CD4-positive, alpha-beta T cell (primary cell): Measurements from ENCODE around the gene DLGAP5. TPM values are rescaled to one million over a fixed set of nuclear protein-coding genes. Genes with fewer than 3 reads are reported as not detected.

ENCODE experiments used
- ATAC-seq: fragments of 200-7000 bp; cut with Tn5 transposase; one replicate; pipeline ENCODE4 v1.10.0; 2022; ENCODE audit warnings: mild to moderate bottlenecking; ENCODE audit not compliant: poor library complexity
- CTCF ChIA-PET: fragments of 350-600 bp; sonication (Branson Sonifier 250); formaldehyde crosslinking; loops from one replicate; lab custom pipeline; 2021; ENCODE audit warnings: antibody characterized with exemption, inconsistent platforms; lab: Charles Lee
- POLR2A ChIA-PET: fragments of 350-600 bp; sonication (Branson Sonifier 250); formaldehyde crosslinking; loops from one replicate; lab custom pipeline; 2021; ENCODE audit warnings: antibody characterized with exemption, inconsistent platforms; lab: Charles Lee
- DNase-seq, 14 experiments: peaks; one replicate each; pipeline ENCODE4 v3.0.0-alpha.2; 2013 to 2020; ENCODE audit warnings: mixed read lengths in 2 of 14
- H3K27ac ChIP-seq, 2 donors: one replicate each; pipeline versions ENCODE4 v1.5.1 to v1.7.0; 2013; ENCODE audit warnings: low read length in 2 of 2, low read depth in 1 of 2, mild to moderate bottlenecking in 1 of 2
- H3K27me3 ChIP-seq, 2 experiments: 1 replicate in 1 of 2; 2 replicates in 1 of 2; pipeline versions ENCODE4 v1.6.1 to v1.7.0; 2013; ENCODE audit warnings: low read length in 2 of 2, control low read depth in 1 of 2, mild to moderate bottlenecking in 1 of 2, moderate library complexity in 1 of 2; ENCODE audit not compliant: insufficient read depth in 2 of 2, control insufficient read depth in 1 of 2
- H3K36me3 ChIP-seq: one replicate; pipeline ENCODE4 v1.6.1; 2013; ENCODE audit warnings: low read length, control low read depth; ENCODE audit not compliant: insufficient read depth
- H3K4me1 ChIP-seq: one replicate; pipeline ENCODE4 v1.6.1; 2013; ENCODE audit warnings: low read length, control low read depth; ENCODE audit not compliant: insufficient read depth
- H3K4me3 ChIP-seq: one replicate; pipeline ENCODE4 v1.5.1; 2013; ENCODE audit warnings: mild to moderate bottlenecking, low read length, moderate library complexity
- H3K9me3 ChIP-seq, 2 experiments: 1 replicate in 1 of 2; 2 replicates in 1 of 2; pipeline versions ENCODE4 v1.6.1 to v1.7.0; 2013; ENCODE audit warnings: low read length in 2 of 2, mild to moderate bottlenecking in 2 of 2, control low read depth in 1 of 2, moderate library complexity in 1 of 2; ENCODE audit not compliant: control insufficient read depth in 1 of 2, insufficient read depth in 1 of 2
- H3K27ac Mint-ChIP-seq: one replicate; pipeline ENCODE4 v1.8.0; 2020; ENCODE audit warnings: mixed read lengths
- H3K27me3 Mint-ChIP-seq: one replicate; pipeline ENCODE4 v1.8.0; 2021; ENCODE audit warnings: mixed read lengths
- H3K36me3 Mint-ChIP-seq: one replicate; pipeline ENCODE4 v1.8.0; 2021; ENCODE audit warnings: low read depth, mixed read lengths
- H3K4me1 Mint-ChIP-seq: one replicate; pipeline ENCODE4 v1.8.0; 2021; ENCODE audit warnings: low read depth, mixed read lengths
- H3K4me3 Mint-ChIP-seq: one replicate; pipeline ENCODE4 v1.8.0; 2020; ENCODE audit warnings: mild to moderate bottlenecking, mixed read lengths
- H3K9me3 Mint-ChIP-seq: one replicate; pipeline ENCODE4 v1.8.0; 2020; ENCODE audit warnings: mixed read lengths
- intact Hi-C, 2 experiments: fragments of 100-400 bp; cut with DNase I in 1 of 2; cut with micrococcal nuclease in 1 of 2; formaldehyde crosslinking; loops; one replicate each; pipeline versions ENCODE4 v1.15.1 to v1.9.0; 2023 to 2025; cut with DNase I, micrococcal nuclease
- total RNA-seq, 174 experiments: library from RNA in 2 of 174; stranded (reverse) in 2 of 174; gene quantifications; one replicate each; pipeline ENCODE4 v1.2.3 and lab custom pipeline; 2021 to 2026
- TF ChIP-seq, protein P1 (sequence below): fragments of 200-600 bp; IDR thresholded peaks from one replicate; pipeline ENCODE4 v1.8.0; 2022; ENCODE audit warnings: antibody characterized with exemption, mild to moderate bottlenecking

DLGAP5 gene
- total RNA-seq, 2 experiments from 2014 or later, result 0.25 TPM; not detected in 1

DNA sequence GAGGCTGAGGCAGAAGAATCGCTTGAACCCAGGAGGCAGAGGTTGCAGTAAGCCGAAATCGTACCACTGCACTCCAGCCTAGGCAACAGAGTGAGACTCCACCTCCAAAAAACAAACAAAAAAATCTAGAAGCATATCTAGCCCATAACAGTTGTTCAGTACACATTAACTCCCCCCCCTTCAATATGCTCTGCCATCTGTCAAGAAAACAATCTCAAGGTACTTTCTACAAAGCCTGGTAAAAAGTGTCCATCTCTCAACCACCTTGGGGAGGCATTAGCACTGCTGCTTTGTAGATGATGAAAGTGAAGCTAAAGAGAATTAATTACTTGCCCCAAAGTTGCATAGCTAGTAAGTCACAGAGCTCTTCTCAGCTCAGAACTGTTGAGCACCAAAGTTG is 37.4 kb downstream of the DLGAP5 start:
- POLR2A ChIA-PET, result no interaction called here
- CTCF ChIA-PET, result interaction anchor here (0.9 kb wide), 1 partner anchor 51 kb away, joined by 3 read pairs; no protein-coding TSS in a partner anchor
- no peaks in the 10 kb centered on the region for H3K9me3 Mint-ChIP-seq
- no peaks in the 10 kb centered on the region for H3K4me1 ChIP-seq
- H3K4me1 Mint-ChIP-seq, result peaks cover 6% of the 10 kb centered on the region
- TF ChIP-seq, protein P1, sequence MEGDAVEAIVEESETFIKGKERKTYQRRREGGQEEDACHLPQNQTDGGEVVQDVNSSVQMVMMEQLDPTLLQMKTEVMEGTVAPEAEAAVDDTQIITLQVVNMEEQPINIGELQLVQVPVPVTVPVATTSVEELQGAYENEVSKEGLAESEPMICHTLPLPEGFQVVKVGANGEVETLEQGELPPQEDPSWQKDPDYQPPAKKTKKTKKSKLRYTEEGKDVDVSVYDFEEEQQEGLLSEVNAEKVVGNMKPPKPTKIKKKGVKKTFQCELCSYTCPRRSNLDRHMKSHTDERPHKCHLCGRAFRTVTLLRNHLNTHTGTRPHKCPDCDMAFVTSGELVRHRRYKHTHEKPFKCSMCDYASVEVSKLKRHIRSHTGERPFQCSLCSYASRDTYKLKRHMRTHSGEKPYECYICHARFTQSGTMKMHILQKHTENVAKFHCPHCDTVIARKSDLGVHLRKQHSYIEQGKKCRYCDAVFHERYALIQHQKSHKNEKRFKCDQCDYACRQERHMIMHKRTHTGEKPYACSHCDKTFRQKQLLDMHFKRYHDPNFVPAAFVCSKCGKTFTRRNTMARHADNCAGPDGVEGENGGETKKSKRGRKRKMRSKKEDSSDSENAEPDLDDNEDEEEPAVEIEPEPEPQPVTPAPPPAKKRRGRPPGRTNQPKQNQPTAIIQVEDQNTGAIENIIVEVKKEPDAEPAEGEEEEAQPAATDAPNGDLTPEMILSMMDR, result no peak
- DNase-seq (no peak), ATAC-seq (no peak)
- no peak overlapping the region for H3K4me3 Mint-ChIP-seq
- intact Hi-C loops, result no loop called here
- no peaks in the 10 kb centered on the region for H3K9me3 ChIP-seq
- no peak overlapping the region for H3K4me3 ChIP-seq
- no peaks in the 10 kb centered on the region for H3K27me3 ChIP-seq
- H3K27me3 Mint-ChIP-seq, result no peaks in the 10 kb centered on the region
- H3K36me3 ChIP-seq, result no peaks in the 10 kb centered on the region
- no peak overlapping the region for H3K27ac Mint-ChIP-seq
- H3K36me3 Mint-ChIP-seq, result no peaks in the 10 kb centered on the region
- no peak overlapping the region for H3K27ac ChIP-seq

DNA sequence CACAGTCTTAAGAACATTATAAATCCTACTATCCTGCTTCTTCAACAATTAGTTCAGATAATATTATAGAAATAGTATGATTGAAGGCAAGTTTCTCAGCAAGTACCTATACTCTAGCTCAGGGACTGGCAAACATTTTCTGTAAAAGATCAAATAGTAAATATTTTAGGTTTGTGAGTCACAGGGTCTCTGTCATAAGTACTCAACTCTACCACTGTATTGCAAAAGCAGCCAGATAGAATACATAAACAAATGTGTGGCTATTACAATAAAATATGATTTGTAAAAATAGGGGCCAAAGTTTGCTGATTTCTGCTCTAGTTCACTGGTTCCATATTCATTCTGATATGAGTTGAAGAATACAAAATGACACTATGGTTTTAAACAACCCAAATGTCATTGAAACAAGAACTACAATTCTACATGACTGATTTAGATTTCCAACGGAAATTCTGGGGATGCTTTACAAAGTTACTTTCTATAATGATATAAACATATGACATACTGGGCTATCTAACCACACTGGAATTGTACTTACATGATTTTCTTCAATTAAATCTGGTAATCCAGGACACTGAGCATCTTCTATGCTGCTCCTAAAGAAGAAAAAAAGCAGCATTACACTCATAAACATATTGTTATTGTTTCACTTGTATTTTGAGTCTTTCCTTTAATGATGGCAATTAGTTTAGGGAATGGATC is 39.2 kb downstream of the DLGAP5 start:
- ChIA-PET CTCF (no interaction called here), POLR2A (no interaction called here)
- ATAC-seq, result no peak
- TF ChIP-seq, protein P1, result no peak
- DNase-seq, result no peak
- Histone ChIP-seq H3K36me3 (no peaks in the 10 kb centered on the region), H3K9me3 (no peaks in the 10 kb centered on the region), H3K4me1 (no peaks in the 10 kb centered on the region), H3K4me3 (no peak overlapping the region), H3K27ac (no peak overlapping the region), H3K27me3 (no peaks in the 10 kb centered on the region)
- no peak overlapping the region for H3K27ac Mint-ChIP-seq
- H3K4me3 Mint-ChIP-seq, result no peak overlapping the region
- intact Hi-C loops, result no loop called here
- H3K36me3 Mint-ChIP-seq, result no peaks in the 10 kb centered on the region
- no peaks in the 10 kb centered on the region for H3K27me3 Mint-ChIP-seq
- peaks cover 6% of the 10 kb centered on the region for H3K4me1 Mint-ChIP-seq
- H3K9me3 Mint-ChIP-seq, result no peaks in the 10 kb centered on the region

DNA sequence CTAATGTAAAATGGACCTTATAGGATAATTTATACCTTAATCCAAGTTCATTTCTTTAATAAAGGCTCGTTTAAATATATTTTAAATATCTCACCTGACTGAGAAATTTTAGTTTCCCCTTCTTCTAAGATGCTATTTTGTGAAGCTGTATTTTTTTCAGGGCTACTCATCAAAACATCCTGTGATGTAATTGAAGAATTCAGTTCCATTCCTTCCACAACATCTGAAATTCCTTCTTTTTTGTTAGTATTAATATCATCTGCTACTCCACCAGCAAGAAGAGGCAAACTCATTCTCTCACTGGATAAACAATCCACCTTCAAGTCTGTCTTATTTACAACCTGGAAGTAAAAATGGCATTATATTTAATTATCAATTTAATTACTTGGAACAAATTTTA is 39.8 kb downstream of the DLGAP5 start:
- H3K4me3 Mint-ChIP-seq, result no peak overlapping the region
- no peaks in the 10 kb centered on the region for H3K36me3 ChIP-seq
- H3K27ac Mint-ChIP-seq, result no peak overlapping the region
- H3K4me1 Mint-ChIP-seq, result peaks cover 2% of the 10 kb centered on the region
- H3K27ac ChIP-seq, result no peak overlapping the region
- no peak for ATAC-seq
- H3K27me3 Mint-ChIP-seq, result no peaks in the 10 kb centered on the region
- no peaks in the 10 kb centered on the region for H3K36me3 Mint-ChIP-seq
- intact Hi-C loops, result no loop called here
- no peak overlapping the region for H3K4me3 ChIP-seq
- ChIA-PET CTCF (no interaction called here), POLR2A (no interaction called here)
- no peaks in the 10 kb centered on the region for H3K27me3 ChIP-seq
- H3K9me3 ChIP-seq, result no peaks in the 10 kb centered on the region
- TF ChIP-seq, protein P1, result no peak
- no peaks in the 10 kb centered on the region for H3K9me3 Mint-ChIP-seq
- DNase-seq, result no peak
- no peaks in the 10 kb centered on the region for H3K4me1 ChIP-seq
